Activated CD8-positive, alpha-beta memory T cell treated with anti-CD3 and anti-CD28 coated beads, Interleukin-2, amount 50 U/mL, for 1 hour (primary cell): ENCODE results near the gene MACROD2.

Experiments used
- DNase-seq: peaks from one replicate; pipeline ENCODE4 v3.0.0-alpha.2; 2020; ENCODE audit errors: extremely low read depth

Gene MACROD2

GRCh38 chr20:15045246-15045645 lies 1049.9 kb downstream of the MACROD2 start:
- no peak for DNase-seq

GRCh38 chr20:15047042-15047441 lies 1051.7 kb downstream of the MACROD2 start:
- DNase-seq, result no peak

GRCh38 chr20:15047601-15048000 lies 1052.3 kb downstream of the MACROD2 start:
- no peak for DNase-seq

- no peak for DNase-seq
Measured at GRCh38 chr20:15056246-15056645, 1060.9 kb downstream of the MACROD2 start.

- DNase-seq, result no peak
Measured at GRCh38 chr20:15058841-15059240, 1063.5 kb downstream of the MACROD2 start.

- no peak for DNase-seq
Measured at GRCh38 chr20:15059438-15059837, 1064.1 kb downstream of the MACROD2 start.

GRCh38 chr20:15060265-15061060 lies 1065.1 kb downstream of the MACROD2 start:
- no peak for DNase-seq

GRCh38 chr20:15061061-15061430 lies 1065.7 kb downstream of the MACROD2 start:
- no peak for DNase-seq

- no peak for DNase-seq
Measured at GRCh38 chr20:15061955-15062354, 1066.6 kb downstream of the MACROD2 start.

- no peak for DNase-seq
Measured at GRCh38 chr20:15063081-15063480, 1067.8 kb downstream of the MACROD2 start.

- no peak for DNase-seq
Measured at GRCh38 chr20:15064741-15065140, 1069.4 kb downstream of the MACROD2 start.

GRCh38 chr20:15065794-15066193 lies 1070.5 kb downstream of the MACROD2 start:
- DNase-seq, result no peak

GRCh38 chr20:15068486-15068885 lies 1073.2 kb downstream of the MACROD2 start:
- no peak for DNase-seq

GRCh38 chr20:15069355-15069754 lies 1074.0 kb downstream of the MACROD2 start:
- no peak for DNase-seq

- DNase-seq, result no peak
Measured at GRCh38 chr20:15071085-15071808, 1075.9 kb downstream of the MACROD2 start.

GRCh38 chr20:15072316-15072715 lies 1077.0 kb downstream of the MACROD2 start:
- no peak for DNase-seq

- DNase-seq, result no peak
Measured at GRCh38 chr20:15075586-15075985, 1080.3 kb downstream of the MACROD2 start.

- no peak for DNase-seq
Measured at GRCh38 chr20:15076785-15077184, 1081.5 kb downstream of the MACROD2 start.

GRCh38 chr20:15077733-15078250 lies 1082.5 kb downstream of the MACROD2 start:
- no peak for DNase-seq

GRCh38 chr20:15079594-15080340 lies 1084.5 kb downstream of the MACROD2 start:
- DNase-seq, result no peak

- DNase-seq, result no peak
Measured at GRCh38 chr20:15081261-15081660, 1085.9 kb downstream of the MACROD2 start.

GRCh38 chr20:15091421-15092037 lies 1096.2 kb downstream of the MACROD2 start:
- no peak for DNase-seq
